GM21576 (cell line): ENCODE measurements around the gene APLN.

Source experiments
- ATAC-seq: cut with Tn5 transposase; IDR thresholded peaks from one replicate; pipeline ENCODE4 v1.9.1; 2021; ENCODE audit warnings: mild to moderate bottlenecking, moderate library complexity; ENCODE audit not compliant: unreplicated experiment

APLN gene

DNA sequence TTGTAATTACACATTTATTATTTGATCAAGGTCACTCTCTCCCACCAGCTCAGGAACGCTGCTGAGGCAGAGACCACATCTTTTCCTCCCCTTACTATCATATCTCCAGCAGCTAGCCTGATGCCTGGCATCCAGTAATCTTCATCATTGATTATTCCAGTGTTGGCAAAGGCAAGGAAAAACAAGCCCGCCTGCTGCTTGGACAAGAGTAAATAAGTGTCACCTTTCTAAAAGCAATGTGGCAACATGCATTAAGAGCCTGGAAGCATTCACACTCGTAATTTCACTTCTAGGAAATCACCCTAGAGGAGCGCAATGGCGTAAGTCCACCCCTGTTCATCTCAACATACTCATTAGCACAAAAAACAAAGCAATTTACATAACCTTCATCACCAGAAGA lies 54.8 kb downstream of the APLN start:
- ATAC-seq: no peak

DNA sequence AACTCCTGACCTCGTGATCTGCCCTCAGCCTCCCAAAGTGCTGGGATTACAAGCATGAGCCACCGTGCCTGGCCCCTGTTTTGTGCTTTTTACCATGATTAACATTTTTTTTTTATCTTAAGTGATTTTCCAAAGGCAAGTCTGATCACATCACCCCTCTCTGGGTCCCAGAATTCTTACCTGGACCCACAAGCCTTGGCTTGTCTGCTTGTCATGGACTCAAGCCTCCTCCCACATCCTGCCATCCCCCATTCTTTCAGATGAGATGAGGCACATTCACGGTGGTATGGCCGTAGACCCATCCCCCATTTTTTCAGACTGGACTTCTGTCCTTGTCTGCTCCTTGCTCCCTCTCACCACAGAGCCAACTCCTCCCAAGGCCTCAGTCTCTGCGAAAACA lies 55.3 kb downstream of the APLN start:
- ATAC-seq: no peak

DNA sequence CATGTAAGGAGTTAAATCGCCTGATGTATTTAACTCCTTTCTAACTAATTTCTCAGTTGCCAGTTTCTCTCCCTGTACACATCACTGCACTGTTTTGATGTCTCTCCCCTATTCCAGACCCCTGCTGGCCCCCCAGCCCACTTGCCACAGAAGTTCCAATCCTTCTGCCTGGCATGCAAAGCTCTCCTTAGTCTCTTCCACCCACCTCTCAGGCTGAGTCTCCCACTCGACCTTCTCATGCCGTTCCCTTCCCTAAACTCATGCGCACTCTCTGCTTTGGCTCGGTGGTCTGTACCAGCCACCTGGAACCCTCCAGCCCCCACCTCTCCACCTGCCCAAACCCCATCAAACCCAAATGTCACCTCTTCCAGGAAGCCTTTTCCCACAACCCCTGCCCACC lies 56.9 kb downstream of the APLN start:
- no peak for ATAC-seq

DNA sequence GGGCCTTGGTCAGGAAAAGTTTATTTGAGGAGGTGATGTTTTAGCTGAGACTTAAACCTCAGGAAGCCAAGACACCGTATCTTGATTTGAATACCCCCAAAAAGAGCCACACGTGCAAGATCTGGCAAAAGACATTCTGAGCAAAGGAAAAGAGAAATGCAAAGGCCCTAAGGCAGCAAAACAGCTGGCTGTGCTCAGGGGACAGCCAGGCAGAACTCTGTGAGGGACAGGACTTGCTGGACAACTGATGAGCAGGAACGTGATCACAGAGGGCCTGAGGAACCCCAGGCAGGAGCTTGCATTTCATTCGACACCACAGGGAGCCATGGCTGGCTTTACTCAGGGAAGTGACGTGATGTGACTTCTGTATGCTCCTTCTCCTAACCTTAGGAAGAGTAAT lies 58.7 kb downstream of the APLN start:
- ATAC-seq: no peak
